Spleen (tissue), 7 donors: ENCODE data around the gene ITGB8.

Experiments
- CTCF ChIP-seq, 11 experiments: fragments of 200-600 bp in 7 of 11; fragments of 450-650 bp in 4 of 11; sonication (generic) in 4 of 11; IDR thresholded peaks in 8 of 11; conservative IDR thresholded peaks in 3 of 11; 1 replicate in 7 of 11; 2 replicates in 4 of 11; pipeline versions ENCODE4 v1.4.0 to v1.8.0; 2016 to 2021; ENCODE audit warnings: antibody characterized with exemption in 11 of 11, inconsistent platforms in 4 of 11, mild to moderate bottlenecking in 1 of 11
- POLR2AphosphoS5 ChIP-seq, 3 donors: sonication (generic); formaldehyde crosslinking; IDR thresholded peaks; one replicate each; pipeline ENCODE4 v1.5.1; 2017; ENCODE audit warnings: antibody characterized with exemption in 3 of 3
- donor health status: DM: no; HTN: no; CAD: no; lungs with moderate emphysema.
- donor health status: DM: no; HTN: no; CAD: no.
- donor health status: DM: no; HTN: no; CAD: no.

GRCh38 chr7:20348125-20348807 is 17.6 kb downstream of the ITGB8 start:
- no peak for TF ChIP-seq CTCF (IDR thresholded peaks at IDR 0.05 in 8 of 11, conservative IDR thresholded peaks at IDR 0.05 in 3 of 11)
- no peak for TF ChIP-seq POLR2AphosphoS5 (IDR thresholded peaks at IDR 0.05)
